ENCODE measurements around the gene LGMN. TPM values are rescaled to one million over a fixed set of nuclear protein-coding genes. Genes with fewer than 3 reads are reported as not detected.

The LGMN gene
- polyA plus RNA-seq, 1 of the 3 experiments (the other 2 are of a cell fraction), result 76.3 TPM

- H3K79me2 ChIP-seq (ENCODE audit: insufficient read depth), result no peaks in the 10 kb centered on the region
- POLR2A ChIA-PET, result no interaction called here
Measured at GRCh38 chr14:92734618-92735017, 13.8 kb downstream of the LGMN start.

DNA sequence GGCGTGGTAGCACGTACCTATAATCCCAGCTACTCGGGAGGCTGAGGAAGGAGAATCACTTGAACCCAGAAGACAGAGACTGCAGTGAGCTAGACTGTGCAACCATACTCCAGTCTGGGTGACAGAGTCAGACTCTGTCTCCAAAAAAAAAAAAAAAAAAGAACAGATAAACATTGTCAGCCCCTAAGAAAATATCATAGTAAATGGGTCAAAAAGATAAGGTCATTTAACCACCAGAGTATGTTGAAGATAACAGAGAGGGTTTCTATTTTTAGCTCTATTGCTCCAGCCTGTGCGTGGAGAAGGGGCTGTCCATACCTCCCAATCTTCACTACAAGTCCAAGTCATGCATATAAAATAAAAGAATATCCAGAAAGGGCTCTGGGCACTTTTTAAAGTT is 15.4 kb downstream of the LGMN start:
- no peak for DNase-seq
- Histone ChIP-seq H2AFZ (ENCODE audit: low read depth) (no peak overlapping the region), H3K4me3 (ENCODE audit: low read depth in 2 of 2, low read length in 1 of 2) (no peak overlapping the region), H3K27ac (ENCODE audit: low read depth in 2 of 2, low read length in 1 of 2) (no peak overlapping the region), H3K27me3 (ENCODE audit: insufficient read depth) (no peaks in the 10 kb centered on the region), H3F3A (replicated peaks; ENCODE audit: insufficient read depth) (peaks cover 8% of the 10 kb centered on the region), H3K4me1 (ENCODE audit: control insufficient read depth in 1 of 2, insufficient read depth in 2 of 2, low read depth in 1 of 2, low read length in 1 of 2) (no peaks in the 10 kb centered on the region), H3K9me2 (no peaks in the 10 kb centered on the region), H3K4me2 (no peak overlapping the region), H3K9ac (no peak overlapping the region), H3K79me2 (ENCODE audit: insufficient read depth) (no peaks in the 10 kb centered on the region), H3K36me3 (replicated peaks in 1 of 2; ENCODE audit: control insufficient read depth in 1 of 2, insufficient read depth in 2 of 2, low read length in 1 of 2) (peaks cover 3 to 14% of the 10 kb centered on the region in 2 experiments), H4K20me1 (ENCODE audit: insufficient read depth) (no peaks in the 10 kb centered on the region), H3K9me3 (no peaks in the 10 kb centered on the region)
- CTCF ChIA-PET, result interaction anchor here (0.6 to 0.9 kb wide), 2 partner anchors 51 to 1403 kb away, joined by 3 to 4 read pairs; no protein-coding TSS in a partner anchor
- WGBS (ENCODE audit: low lambda C conversion rate), result 84% methylated on average over 4 of the region's 4 CpGs
- no peak for TF ChIP-seq SIN3A (IDR thresholded peaks at IDR 0.05; ENCODE audit: borderline replicate concordance, low read depth, low read length)
- no peak for TF ChIP-seq NRF1 (IDR thresholded peaks at IDR 0.05; ENCODE audit: low read depth, low read length)
- TF ChIP-seq FOSL2 (IDR thresholded peaks at IDR 0.05; ENCODE audit: borderline replicate concordance, low read depth), result no peak
- TF ChIP-seq RFX5 (IDR thresholded peaks at IDR 0.05; ENCODE audit: low read length), result no peak
- TF ChIP-seq, protein P1, sequence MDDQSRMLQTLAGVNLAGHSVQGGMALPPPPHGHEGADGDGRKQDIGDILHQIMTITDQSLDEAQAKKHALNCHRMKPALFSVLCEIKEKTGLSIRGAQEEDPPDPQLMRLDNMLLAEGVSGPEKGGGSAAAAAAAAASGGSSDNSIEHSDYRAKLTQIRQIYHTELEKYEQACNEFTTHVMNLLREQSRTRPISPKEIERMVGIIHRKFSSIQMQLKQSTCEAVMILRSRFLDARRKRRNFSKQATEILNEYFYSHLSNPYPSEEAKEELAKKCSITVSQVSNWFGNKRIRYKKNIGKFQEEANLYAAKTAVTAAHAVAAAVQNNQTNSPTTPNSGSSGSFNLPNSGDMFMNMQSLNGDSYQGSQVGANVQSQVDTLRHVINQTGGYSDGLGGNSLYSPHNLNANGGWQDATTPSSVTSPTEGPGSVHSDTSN (IDR thresholded peaks at IDR 0.05), result no peak
- TF ChIP-seq USF1 (IDR thresholded peaks at IDR 0.05; ENCODE audit: borderline replicate concordance, low read depth), result no peak
- TF ChIP-seq, protein P2, sequence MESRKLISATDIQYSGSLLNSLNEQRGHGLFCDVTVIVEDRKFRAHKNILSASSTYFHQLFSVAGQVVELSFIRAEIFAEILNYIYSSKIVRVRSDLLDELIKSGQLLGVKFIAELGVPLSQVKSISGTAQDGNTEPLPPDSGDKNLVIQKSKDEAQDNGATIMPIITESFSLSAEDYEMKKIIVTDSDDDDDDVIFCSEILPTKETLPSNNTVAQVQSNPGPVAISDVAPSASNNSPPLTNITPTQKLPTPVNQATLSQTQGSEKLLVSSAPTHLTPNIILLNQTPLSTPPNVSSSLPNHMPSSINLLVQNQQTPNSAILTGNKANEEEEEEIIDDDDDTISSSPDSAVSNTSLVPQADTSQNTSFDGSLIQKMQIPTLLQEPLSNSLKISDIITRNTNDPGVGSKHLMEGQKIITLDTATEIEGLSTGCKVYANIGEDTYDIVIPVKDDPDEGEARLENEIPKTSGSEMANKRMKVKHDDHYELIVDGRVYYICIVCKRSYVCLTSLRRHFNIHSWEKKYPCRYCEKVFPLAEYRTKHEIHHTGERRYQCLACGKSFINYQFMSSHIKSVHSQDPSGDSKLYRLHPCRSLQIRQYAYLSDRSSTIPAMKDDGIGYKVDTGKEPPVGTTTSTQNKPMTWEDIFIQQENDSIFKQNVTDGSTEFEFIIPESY (IDR thresholded peaks at IDR 0.05; ENCODE audit: borderline replicate concordance, low read depth), result no peak
- POLR2A ChIA-PET, result interaction anchor here (1.4 kb wide), 1 partner anchor 16 kb away, joined by 4 read pairs; the partner anchor contains the start of gene LGMN

More at GRCh38 chr14:92734618-92735017, 13.8 kb downstream of the LGMN start:
- Histone ChIP-seq H3K4me3 (ENCODE audit: low read depth in 2 of 2, low read length in 1 of 2) (no peak overlapping the region), H3K4me1 (ENCODE audit: control insufficient read depth in 1 of 2, insufficient read depth in 2 of 2, low read depth in 1 of 2, low read length in 1 of 2) (no peaks in the 10 kb centered on the region), H3K27me3 (ENCODE audit: insufficient read depth) (no peaks in the 10 kb centered on the region), H3K9me2 (no peaks in the 10 kb centered on the region), H3F3A (replicated peaks; ENCODE audit: insufficient read depth) (peaks cover 8% of the 10 kb centered on the region), H3K4me2 (no peak overlapping the region), H3K27ac (ENCODE audit: low read depth in 2 of 2, low read length in 1 of 2) (no peak overlapping the region), H3K9me3 (no peaks in the 10 kb centered on the region), H3K36me3 (replicated peaks in 1 of 2; ENCODE audit: control insufficient read depth in 1 of 2, insufficient read depth in 2 of 2, low read length in 1 of 2) (peaks cover 3 to 14% of the 10 kb centered on the region in 2 experiments), H2AFZ (ENCODE audit: low read depth) (no peak overlapping the region), H3K9ac (no peak overlapping the region), H4K20me1 (ENCODE audit: insufficient read depth) (no peaks in the 10 kb centered on the region)
- 95% methylated on average over 7 of the region's 7 CpGs for WGBS (ENCODE audit: low lambda C conversion rate)
- TF ChIP-seq EZH2phosphoT487 (IDR thresholded peaks at IDR 0.05; ENCODE audit: borderline replicate concordance, low read depth), result no peak
- TF ChIP-seq, protein P1 (IDR thresholded peaks at IDR 0.05), result no peak
- TF ChIP-seq SMC3 (IDR thresholded peaks at IDR 0.05; ENCODE audit: low read depth, low read length), result no peak
- no peak for TF ChIP-seq TCF12 (IDR thresholded peaks at IDR 0.05)
- no peak for TF ChIP-seq SIN3A (IDR thresholded peaks at IDR 0.05; ENCODE audit: borderline replicate concordance, low read depth, low read length)
- TF ChIP-seq, protein P3, sequence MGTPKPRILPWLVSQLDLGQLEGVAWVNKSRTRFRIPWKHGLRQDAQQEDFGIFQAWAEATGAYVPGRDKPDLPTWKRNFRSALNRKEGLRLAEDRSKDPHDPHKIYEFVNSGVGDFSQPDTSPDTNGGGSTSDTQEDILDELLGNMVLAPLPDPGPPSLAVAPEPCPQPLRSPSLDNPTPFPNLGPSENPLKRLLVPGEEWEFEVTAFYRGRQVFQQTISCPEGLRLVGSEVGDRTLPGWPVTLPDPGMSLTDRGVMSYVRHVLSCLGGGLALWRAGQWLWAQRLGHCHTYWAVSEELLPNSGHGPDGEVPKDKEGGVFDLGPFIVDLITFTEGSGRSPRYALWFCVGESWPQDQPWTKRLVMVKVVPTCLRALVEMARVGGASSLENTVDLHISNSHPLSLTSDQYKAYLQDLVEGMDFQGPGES (IDR thresholded peaks at IDR 0.05; ENCODE audit: low read depth, low read length), result no peak
- no peak for TF ChIP-seq MXI1 (IDR thresholded peaks at IDR 0.05; ENCODE audit: low read depth, low read length)
- TF ChIP-seq ELF1 (IDR thresholded peaks at IDR 0.05), result no peak
- no peak for TF ChIP-seq USF2 (IDR thresholded peaks at IDR 0.05; ENCODE audit: borderline replicate concordance, low read depth, low read length)
- TF ChIP-seq JUND (IDR thresholded peaks at IDR 0.05), result no peak
- TF ChIP-seq TAF1 (IDR thresholded peaks at IDR 0.05; ENCODE audit: borderline replicate concordance, low read depth, low read length), result no peak
- CTCF ChIA-PET, result no interaction called here
- DNase-seq, result no peak
